GM19099 (cell line): Measurements from ENCODE around the gene TRIM9.

Experiments used
- POLR2A ChIP-seq: IDR thresholded peaks from 3 replicates; pipeline ENCODE4 v1.6.1; 2011; ENCODE audit warnings: low read depth; ENCODE audit not compliant: insufficient read length; ENCODE audit errors: extremely low read depth

The TRIM9 gene

GRCh38 chr14:50974118-50974517 lies 120.8 kb downstream of the TRIM9 start:
- TF ChIP-seq POLR2A, result no peak

GRCh38 chr14:50972734-50973133 lies 122.2 kb downstream of the TRIM9 start:
- no peak for TF ChIP-seq POLR2A

- TF ChIP-seq POLR2A, result no peak
These were observed 123.8 kb downstream of the TRIM9 start for GRCh38 chr14:50970886-50971781.

- TF ChIP-seq POLR2A, result no peak
These were observed 127.1 kb downstream of the TRIM9 start for GRCh38 chr14:50967790-50968189.

GRCh38 chr14:50967103-50967502 lies 127.8 kb downstream of the TRIM9 start:
- TF ChIP-seq POLR2A, result no peak

GRCh38 chr14:50964683-50965390 lies 130.1 kb downstream of the TRIM9 start:
- TF ChIP-seq POLR2A, result no peak

GRCh38 chr14:50963919-50964318 lies 131.0 kb downstream of the TRIM9 start:
- TF ChIP-seq POLR2A, result no peak

- TF ChIP-seq POLR2A, result no peak
These were observed 133.2 kb downstream of the TRIM9 start for GRCh38 chr14:50961605-50962221.

- TF ChIP-seq POLR2A, result no peak
These were observed 137.6 kb downstream of the TRIM9 start for GRCh38 chr14:50957296-50957695.

- no peak for TF ChIP-seq POLR2A
These were observed 139.4 kb downstream of the TRIM9 start for GRCh38 chr14:50955373-50956043.

GRCh38 chr14:50954811-50955372 lies 140.0 kb downstream of the TRIM9 start:
- no peak for TF ChIP-seq POLR2A

GRCh38 chr14:50953502-50953901 lies 141.4 kb downstream of the TRIM9 start:
- no peak for TF ChIP-seq POLR2A

- TF ChIP-seq POLR2A, result no peak
These were observed 143.9 kb downstream of the TRIM9 start for GRCh38 chr14:50951032-50951431.

GRCh38 chr14:50948205-50948604 lies 146.7 kb downstream of the TRIM9 start:
- no peak for TF ChIP-seq POLR2A

- no peak for TF ChIP-seq POLR2A
These were observed 147.5 kb downstream of the TRIM9 start for GRCh38 chr14:50947446-50947845.
